HepG2 (cell line): ENCODE measurements around the gene RSBN1L.

Source experiments
- ARID2 ChIP-seq: sonication (generic); formaldehyde crosslinking; IDR thresholded peaks from 2 replicates; pipeline ENCODE4 v1.8.1; 2022; ENCODE audit warnings: mild to moderate bottlenecking, missing genetic modification reagents, borderline replicate concordance
- CTCF ChIP-seq: sonication (generic); formaldehyde crosslinking; IDR thresholded peaks from 2 replicates; pipeline ENCODE4 v1.5.0; 2020; ENCODE audit warnings: mild to moderate bottlenecking, missing genetic modification reagents, moderate library complexity
- ELF4 ChIP-seq: sonication (generic); formaldehyde crosslinking; IDR thresholded peaks from 2 replicates; pipeline ENCODE4 v1.5.0; 2020; ENCODE audit warnings: missing genetic modification reagents, mild to moderate bottlenecking, moderate library complexity, borderline replicate concordance
- FOXA1 ChIP-seq, 2 experiments: fragments of 450-650 bp in 1 of 2; sonication (generic) in 1 of 2; formaldehyde crosslinking in 1 of 2; IDR thresholded peaks; 2 replicates each; pipeline versions ENCODE4 v1.4.0 to v1.6.1; 2016 to 2020; ENCODE audit warnings: missing genetic modification reagents in 1 of 2
- IKZF5 ChIP-seq: IDR thresholded peaks from 2 replicates; pipeline ENCODE4 v1.6.1; 2018; ENCODE audit warnings: missing genetic modification reagents, mild to moderate bottlenecking, missing compliant biosample characterization
- KLF16 ChIP-seq, 2 experiments: sonication (generic) in 1 of 2; formaldehyde crosslinking in 1 of 2; IDR thresholded peaks; 2 replicates each; pipeline versions ENCODE4 v1.6.1 to v1.8.0; 2016 to 2023; ENCODE audit warnings: missing genetic modification reagents in 2 of 2, missing compliant biosample characterization in 1 of 2
- KMT2B ChIP-seq: IDR thresholded peaks from 2 replicates; pipeline ENCODE4 v1.6.1; 2016; ENCODE audit warnings: missing genetic modification reagents, missing compliant biosample characterization
- REXO4 ChIP-seq: sonication (generic); formaldehyde crosslinking; IDR thresholded peaks from 2 replicates; pipeline ENCODE4 v1.8.0; 2022; ENCODE audit warnings: missing genetic modification reagents, mild to moderate bottlenecking, borderline replicate concordance
- ZNF570 ChIP-seq: sonication (generic); formaldehyde crosslinking; IDR thresholded peaks from 2 replicates; pipeline ENCODE4 v1.4.0; 2020; ENCODE audit warnings: mild to moderate bottlenecking, missing genetic modification reagents, borderline replicate concordance
- TF ChIP-seq, protein P1 (sequence below): sonication (generic); formaldehyde crosslinking; IDR thresholded peaks from 2 replicates; pipeline ENCODE4 v1.4.0; 2020; ENCODE audit warnings: missing genetic modification reagents
- TF ChIP-seq, protein P2 (sequence below): IDR thresholded peaks from 2 replicates; pipeline ENCODE4 v1.6.1; 2012; ENCODE audit warnings: inconsistent platforms

DNA sequence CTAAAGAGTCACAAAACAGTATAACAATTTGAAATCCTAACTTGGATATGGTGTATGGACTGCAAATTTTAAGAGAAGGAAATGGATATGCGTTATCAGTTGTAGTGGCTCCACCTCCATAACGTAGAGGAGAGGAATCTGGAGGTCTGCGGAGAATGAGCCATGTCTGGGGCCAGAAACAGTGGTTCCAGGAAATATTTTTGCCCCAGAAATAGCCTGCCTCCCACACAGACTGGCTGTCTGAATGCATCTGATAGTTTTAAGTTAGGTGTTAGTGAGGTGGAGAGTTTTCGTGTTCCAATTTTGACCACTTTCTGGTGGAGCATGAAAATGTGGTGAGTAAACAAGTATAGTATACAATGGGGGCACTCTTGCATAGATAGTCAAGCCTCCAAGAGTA is 103.9 kb downstream of the RSBN1L start:
- no peak for TF ChIP-seq ARID2 (CRISPR knock-in tag)
- no peak for TF ChIP-seq FOXA1 (IDR thresholded peaks at IDR 0.05)
- no peak for TF ChIP-seq FOXA1 (CRISPR knock-in tag; IDR thresholded peaks at IDR 0.05)
- TF ChIP-seq ZNF570 = no peak
- no peak for TF ChIP-seq ELF4 (CRISPR knock-in tag)
- TF ChIP-seq IKZF5 = no peak
- TF ChIP-seq, protein P1, sequence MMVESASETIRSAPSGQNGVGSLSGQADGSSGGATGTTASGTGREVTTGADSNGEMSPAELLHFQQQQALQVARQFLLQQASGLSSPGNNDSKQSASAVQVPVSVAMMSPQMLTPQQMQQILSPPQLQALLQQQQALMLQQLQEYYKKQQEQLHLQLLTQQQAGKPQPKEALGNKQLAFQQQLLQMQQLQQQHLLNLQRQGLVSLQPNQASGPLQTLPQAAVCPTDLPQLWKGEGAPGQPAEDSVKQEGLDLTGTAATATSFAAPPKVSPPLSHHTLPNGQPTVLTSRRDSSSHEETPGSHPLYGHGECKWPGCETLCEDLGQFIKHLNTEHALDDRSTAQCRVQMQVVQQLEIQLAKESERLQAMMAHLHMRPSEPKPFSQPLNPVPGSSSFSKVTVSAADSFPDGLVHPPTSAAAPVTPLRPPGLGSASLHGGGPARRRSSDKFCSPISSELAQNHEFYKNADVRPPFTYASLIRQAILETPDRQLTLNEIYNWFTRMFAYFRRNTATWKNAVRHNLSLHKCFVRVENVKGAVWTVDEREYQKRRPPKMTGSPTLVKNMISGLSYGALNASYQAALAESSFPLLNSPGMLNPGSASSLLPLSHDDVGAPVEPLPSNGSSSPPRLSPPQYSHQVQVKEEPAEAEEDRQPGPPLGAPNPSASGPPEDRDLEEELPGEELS (CRISPR knock-in tag) = no peak
- TF ChIP-seq REXO4 = no peak
- TF ChIP-seq KMT2B (CRISPR knock-in tag) = no peak
- no peak for TF ChIP-seq CTCF (CRISPR knock-in tag)
- TF ChIP-seq KLF16 (CRISPR knock-in tag; IDR thresholded peaks at IDR 0.05) = no peak
- TF ChIP-seq, protein P2, sequence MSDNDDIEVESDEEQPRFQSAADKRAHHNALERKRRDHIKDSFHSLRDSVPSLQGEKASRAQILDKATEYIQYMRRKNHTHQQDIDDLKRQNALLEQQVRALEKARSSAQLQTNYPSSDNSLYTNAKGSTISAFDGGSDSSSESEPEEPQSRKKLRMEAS = no peak
